ENCODE measurements around the gene LRRTM2.

- TF ChIP-seq POLR2A (IDR thresholded peaks at IDR 0.05) = no peak
- TF ChIP-seq CTCF (IDR thresholded peaks at IDR 0.05 in 8 of 11, conservative IDR thresholded peaks at IDR 0.05 in 3 of 11) = no peak
Observed at GRCh38 chr5:138889994-138890393, 14.9 kb upstream of the LRRTM2 start.
